HUES48 (cell line): ENCODE results near the gene GLIS2.
"Not testable (repeated sequence)": the region's sequence is repeated elsewhere in the genome, so short reads cannot be mapped to it uniquely, and the experiment has no call there.

ENCODE experiments used
- H3K27ac ChIP-seq: one replicate; pipeline ENCODE4 v1.7.0; 2013; ENCODE audit warnings: low read depth, low read length, inconsistent platforms
- H3K27me3 ChIP-seq: 2 replicates; pipeline ENCODE4 v1.6.1; 2013; ENCODE audit warnings: mild to moderate bottlenecking, low read length; ENCODE audit not compliant: control insufficient read depth, insufficient read depth
- H3K36me3 ChIP-seq: 2 replicates; pipeline ENCODE4 v1.6.1; 2013; ENCODE audit warnings: low read length; ENCODE audit not compliant: control insufficient read depth, insufficient read depth
- H3K4me1 ChIP-seq: 2 replicates; pipeline ENCODE4 v1.6.1; 2013; ENCODE audit warnings: mild to moderate bottlenecking, low read length; ENCODE audit not compliant: control insufficient read depth, insufficient read depth
- H3K4me3 ChIP-seq: 2 replicates; pipeline ENCODE4 v1.5.1; 2013; ENCODE audit warnings: mild to moderate bottlenecking, low read depth, low read length
- H3K9ac ChIP-seq: 2 replicates; pipeline ENCODE4 v1.6.1; 2013; ENCODE audit warnings: mild to moderate bottlenecking, low read depth, low read length, moderate library complexity
- H3K9me3 ChIP-seq: 2 replicates; pipeline ENCODE4 v1.6.1; 2013; ENCODE audit warnings: low read length; ENCODE audit not compliant: control insufficient read depth, insufficient read depth

GLIS2 gene

DNA sequence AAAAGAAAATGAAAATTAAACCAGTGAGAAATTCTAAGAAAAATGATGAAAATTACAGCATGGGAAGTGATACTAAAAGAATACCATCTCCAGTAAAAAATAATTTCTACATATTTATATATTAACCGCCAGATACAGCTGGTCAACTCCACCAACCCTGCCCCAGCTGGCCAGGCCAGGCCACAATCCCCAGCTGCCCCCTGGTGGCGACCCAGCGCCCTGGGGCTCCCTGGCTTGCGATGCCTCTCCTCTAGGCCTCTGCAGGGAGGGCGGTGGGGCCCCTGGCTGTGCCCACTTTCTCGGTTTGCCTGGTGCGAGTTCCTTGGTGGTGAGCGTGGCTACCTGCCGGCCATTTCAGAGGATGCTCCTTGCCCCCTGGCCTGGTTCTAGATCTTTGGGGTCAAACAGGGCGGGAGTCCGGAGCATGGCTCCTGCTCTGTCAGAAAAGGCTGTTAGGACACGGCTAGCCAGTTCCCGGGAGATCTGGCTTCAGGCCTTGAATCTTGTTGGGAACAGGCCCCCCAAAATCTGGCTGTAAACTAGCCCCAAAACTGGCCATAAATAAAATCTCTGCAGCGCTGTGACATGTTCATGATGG is 14.5 kb downstream of the GLIS2 start:
- Histone ChIP-seq H3K27me3 (no peaks in the 10 kb centered on the region), H3K36me3 (peaks cover 22% of the 10 kb centered on the region), H3K4me1 (peaks cover 7% of the 10 kb centered on the region), H3K9me3 (no peaks in the 10 kb centered on the region), H3K4me3 (no peak overlapping the region), H3K9ac (no peak overlapping the region), H3K27ac (no peak overlapping the region)

DNA sequence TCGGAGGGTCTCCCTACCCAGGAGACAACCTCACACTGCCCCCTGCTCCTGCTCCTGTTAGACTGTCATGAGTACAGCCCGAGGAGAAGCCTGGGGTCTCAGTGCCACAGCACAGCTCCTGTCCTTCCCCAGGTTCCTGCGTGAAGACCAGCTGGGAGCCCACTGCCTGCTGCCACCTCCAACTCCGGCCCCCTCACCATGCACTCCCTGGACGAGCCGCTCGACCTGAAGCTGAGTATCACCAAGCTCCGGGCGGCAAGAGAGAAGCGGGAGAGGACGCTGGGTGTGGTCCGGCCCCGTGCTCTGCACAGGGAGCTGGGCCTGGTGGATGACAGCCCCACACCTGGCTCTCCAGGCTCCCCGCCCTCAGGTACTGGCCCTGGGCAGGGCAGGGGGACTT is 16.2 kb downstream of the GLIS2 start:
- Histone ChIP-seq H3K9me3 (no peaks in the 10 kb centered on the region), H3K4me1 (peaks cover 7% of the 10 kb centered on the region), H3K27me3 (no peaks in the 10 kb centered on the region), H3K36me3 (peaks cover 36% of the 10 kb centered on the region), H3K9ac (no peak overlapping the region), H3K4me3 (no peak overlapping the region), H3K27ac (no peak overlapping the region)

DNA sequence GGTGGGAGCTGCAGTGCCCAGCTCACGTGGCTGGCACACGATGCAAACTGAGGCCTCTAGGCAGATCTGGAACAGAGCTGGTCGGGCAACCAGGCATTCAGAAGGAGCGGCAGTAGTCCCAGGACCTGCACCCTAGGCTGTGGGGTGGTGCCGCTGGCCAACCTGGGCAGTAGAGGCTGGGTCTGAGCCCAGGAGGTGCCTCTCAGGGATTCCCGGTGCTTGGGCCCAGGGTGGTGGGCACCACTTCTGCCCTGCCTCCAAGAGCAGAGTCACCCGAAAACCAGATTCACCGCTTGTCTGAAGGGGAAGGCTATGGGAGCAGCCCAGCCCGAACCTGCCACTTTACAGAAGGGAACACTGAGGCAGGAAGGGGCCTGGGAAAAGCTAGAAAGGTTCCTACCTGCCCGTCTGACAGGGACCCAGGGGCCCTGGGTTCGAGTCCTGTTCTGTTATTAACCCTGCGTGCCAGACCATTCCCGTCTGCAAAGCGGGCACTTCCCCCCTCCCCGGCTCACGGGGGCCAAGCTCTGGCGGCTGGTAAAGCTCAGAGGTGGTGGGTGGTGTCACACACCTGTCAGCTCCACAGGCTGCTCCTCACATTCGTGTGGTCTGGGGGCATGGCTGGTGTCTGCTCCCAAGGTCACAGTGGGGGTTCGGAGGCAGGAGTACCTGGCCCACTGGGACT is 16.9 kb downstream of the GLIS2 start:
- H3K4me3 ChIP-seq, result no peak overlapping the region
- no peaks in the 10 kb centered on the region for H3K27me3 ChIP-seq
- H3K36me3 ChIP-seq, result peaks cover 43% of the 10 kb centered on the region
- H3K9ac ChIP-seq, result no peak overlapping the region
- H3K4me1 ChIP-seq, result peaks cover 7% of the 10 kb centered on the region
- H3K9me3 ChIP-seq, result no peaks in the 10 kb centered on the region
- H3K27ac ChIP-seq, result no peak overlapping the region

DNA sequence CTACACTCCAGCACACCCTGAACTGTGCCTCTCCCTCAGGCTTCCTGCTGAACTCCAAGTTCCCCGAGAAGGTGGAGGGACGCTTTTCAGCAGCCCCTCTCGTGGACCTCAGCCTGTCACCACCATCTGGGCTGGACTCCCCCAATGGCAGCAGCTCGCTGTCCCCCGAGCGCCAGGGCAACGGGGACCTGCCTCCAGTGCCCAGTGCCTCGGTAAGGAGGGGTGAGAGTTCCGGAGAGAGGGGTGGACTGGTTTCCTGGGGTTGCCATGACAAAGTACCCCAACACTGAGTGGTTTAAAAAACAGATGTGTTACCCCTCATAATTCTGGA is 17.4 kb downstream of the GLIS2 start:
- Histone ChIP-seq H3K9me3 (no peaks in the 10 kb centered on the region), H3K9ac (no peak overlapping the region), H3K27me3 (no peaks in the 10 kb centered on the region), H3K4me3 (no peak overlapping the region), H3K4me1 (peaks cover 7% of the 10 kb centered on the region), H3K36me3 (peaks cover 44% of the 10 kb centered on the region), H3K27ac (no peak overlapping the region)

DNA sequence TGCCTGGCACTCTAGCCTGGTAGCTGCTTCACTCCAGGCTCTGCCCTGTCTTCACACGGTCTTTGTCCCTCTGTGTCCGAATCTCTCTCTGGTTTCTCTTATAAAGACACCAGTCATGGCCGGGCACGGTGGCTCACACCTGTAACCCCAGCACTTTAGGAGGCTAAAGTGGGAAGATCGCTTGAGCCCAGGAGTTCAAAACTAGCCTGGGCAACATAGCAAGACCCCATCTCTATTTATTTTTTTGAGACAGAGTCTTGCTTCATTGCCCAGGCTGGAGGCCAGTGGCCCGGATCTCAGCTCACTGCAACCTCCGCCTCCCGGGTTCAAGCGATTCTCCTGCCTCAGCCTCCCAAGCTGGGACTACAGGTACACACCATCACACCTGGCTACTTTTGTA is 17.8 kb downstream of the GLIS2 start:
- H3K4me1 ChIP-seq, H3K4me3 ChIP-seq, H3K9ac ChIP-seq, H3K27ac ChIP-seq, H3K27me3 ChIP-seq, H3K9me3 ChIP-seq: not testable (repeated sequence)
- H3K36me3 ChIP-seq, result peaks cover 45% of the 10 kb centered on the region

DNA sequence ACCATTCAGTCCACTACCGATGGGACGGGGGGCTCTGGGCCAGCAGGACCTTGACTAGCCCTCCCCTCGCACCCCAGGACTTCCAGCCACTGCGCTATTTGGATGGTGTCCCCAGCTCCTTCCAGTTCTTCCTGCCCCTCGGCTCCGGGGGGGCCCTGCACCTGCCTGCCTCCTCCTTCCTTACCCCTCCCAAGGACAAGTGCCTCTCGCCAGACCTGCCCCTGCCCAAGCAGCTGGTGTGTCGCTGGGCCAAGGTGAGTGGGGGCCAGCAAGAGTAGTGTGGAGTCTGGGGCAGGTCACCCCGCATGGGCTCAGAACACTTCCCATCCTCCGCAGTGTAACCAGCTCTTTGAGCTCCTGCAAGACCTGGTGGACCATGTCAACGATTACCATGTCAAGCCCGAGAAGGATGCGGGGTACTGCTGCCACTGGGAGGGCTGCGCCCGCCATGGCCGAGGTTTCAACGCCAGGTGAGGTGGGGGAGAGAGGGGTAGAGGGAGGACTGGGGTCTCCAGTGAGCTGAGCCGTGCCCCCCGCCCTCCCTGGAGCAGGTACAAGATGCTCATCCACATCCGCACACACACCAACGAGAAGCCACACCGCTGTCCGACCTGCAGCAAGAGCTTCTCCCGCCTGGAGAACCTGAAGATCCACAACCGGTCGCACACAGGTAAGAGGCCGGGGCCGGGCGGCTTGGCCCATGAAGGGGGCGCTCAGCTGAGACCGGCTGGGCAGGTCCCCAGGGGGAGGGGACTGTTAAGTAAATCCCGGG is 19.0 kb downstream of the GLIS2 start:
- Histone ChIP-seq H3K4me3 (no peak overlapping the region), H3K9ac (no peak overlapping the region), H3K4me1 (no peaks in the 10 kb centered on the region), H3K36me3 (peaks cover 57% of the 10 kb centered on the region), H3K27ac (no peak overlapping the region), H3K27me3 (no peaks in the 10 kb centered on the region), H3K9me3 (no peaks in the 10 kb centered on the region)

DNA sequence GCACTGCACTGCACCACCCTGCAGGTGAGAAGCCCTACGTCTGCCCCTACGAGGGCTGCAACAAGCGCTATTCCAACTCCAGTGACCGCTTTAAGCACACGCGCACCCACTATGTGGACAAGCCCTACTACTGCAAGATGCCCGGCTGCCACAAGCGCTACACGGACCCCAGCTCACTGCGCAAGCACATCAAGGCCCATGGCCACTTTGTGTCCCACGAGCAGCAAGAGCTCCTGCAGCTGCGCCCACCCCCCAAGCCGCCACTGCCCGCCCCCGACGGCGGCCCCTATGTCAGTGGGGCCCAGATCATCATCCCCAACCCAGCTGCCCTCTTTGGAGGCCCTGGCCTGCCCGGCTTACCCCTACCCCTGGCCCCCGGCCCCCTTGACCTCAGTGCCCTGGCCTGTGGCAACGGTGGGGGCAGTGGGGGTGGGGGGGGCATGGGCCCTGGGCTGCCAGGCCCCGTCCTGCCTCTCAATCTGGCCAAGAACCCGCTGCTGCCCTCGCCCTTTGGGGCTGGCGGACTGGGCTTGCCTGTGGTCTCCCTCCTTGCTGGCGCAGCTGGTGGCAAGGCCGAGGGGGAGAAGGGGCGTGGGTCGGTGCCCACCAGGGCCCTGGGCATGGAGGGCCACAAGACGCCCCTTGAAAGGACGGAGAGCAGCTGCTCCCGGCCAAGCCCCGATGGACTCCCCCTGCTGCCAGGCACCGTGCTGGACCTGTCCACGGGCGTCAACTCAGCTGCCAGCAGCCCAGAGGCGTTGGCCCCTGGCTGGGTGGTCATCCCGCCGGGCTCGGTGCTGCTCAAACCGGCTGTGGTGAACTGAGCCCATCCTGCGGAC is 21.1 kb downstream of the GLIS2 start:
- Histone ChIP-seq H3K27me3 (no peaks in the 10 kb centered on the region), H3K9ac (no peak overlapping the region), H3K4me1 (no peaks in the 10 kb centered on the region), H3K36me3 (peaks cover 75% of the 10 kb centered on the region), H3K9me3 (no peaks in the 10 kb centered on the region), H3K27ac (no peak overlapping the region), H3K4me3 (no peak overlapping the region)

DNA sequence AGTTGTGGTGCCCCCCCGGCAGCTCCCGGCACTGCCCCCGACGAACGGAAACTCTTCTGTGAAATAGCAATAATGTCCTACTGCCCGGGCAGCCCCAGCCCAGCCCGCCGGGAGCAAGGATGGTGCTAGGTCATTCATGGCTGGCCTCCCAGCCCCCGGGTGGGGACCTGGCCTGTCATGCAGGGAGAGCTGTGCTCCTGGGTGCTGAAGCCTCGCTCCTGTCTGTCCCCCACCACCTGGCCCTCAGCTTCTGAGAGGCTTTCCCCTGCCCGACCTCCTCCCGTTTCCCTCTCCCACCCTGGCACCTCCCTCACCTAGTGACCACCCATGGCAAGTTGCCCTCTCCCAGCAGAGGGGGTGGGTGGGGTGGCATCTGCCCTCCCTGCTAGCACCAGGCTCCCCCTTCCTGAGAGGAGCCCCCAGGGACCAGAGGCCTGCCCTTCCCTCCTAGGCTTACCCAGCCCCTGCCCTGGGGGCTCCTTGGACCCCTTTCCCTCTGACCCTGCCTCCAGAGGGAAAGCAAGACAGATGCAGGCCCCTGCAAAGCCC is 21.7 kb downstream of the GLIS2 start:
- Histone ChIP-seq H3K4me1 (no peaks in the 10 kb centered on the region), H3K27ac (no peak overlapping the region), H3K36me3 (peaks cover 74% of the 10 kb centered on the region), H3K9ac (no peak overlapping the region), H3K27me3 (no peaks in the 10 kb centered on the region), H3K4me3 (no peak overlapping the region), H3K9me3 (no peaks in the 10 kb centered on the region)

DNA sequence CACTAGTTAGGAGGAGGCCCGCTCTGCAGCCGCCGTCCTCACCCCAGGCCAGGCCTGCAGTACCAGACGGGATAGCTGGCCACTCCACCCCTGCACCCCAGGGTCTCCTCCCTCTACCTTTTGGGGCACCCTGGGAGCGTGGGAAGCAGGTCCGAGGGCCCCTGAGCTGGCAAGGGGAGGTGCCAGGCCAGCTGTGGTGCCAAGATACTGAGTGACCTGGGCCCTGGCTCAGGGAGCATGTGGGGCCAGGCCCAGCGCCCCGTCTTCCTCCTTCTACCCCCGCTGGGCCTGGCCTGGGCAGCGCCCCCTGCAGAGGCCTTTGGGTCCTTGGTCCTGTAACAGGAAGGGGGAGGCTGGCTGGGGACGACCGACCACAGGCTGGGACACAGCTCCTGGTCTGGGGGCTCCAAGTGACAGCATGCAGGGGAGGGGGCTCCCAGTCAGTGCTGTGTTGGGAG is 22.3 kb downstream of the GLIS2 start:
- no peaks in the 10 kb centered on the region for H3K9me3 ChIP-seq
- no peak overlapping the region for H3K9ac ChIP-seq
- H3K27ac ChIP-seq, result no peak overlapping the region
- H3K36me3 ChIP-seq, result peaks cover 69% of the 10 kb centered on the region
- no peaks in the 10 kb centered on the region for H3K4me1 ChIP-seq
- no peak overlapping the region for H3K4me3 ChIP-seq
- no peaks in the 10 kb centered on the region for H3K27me3 ChIP-seq

DNA sequence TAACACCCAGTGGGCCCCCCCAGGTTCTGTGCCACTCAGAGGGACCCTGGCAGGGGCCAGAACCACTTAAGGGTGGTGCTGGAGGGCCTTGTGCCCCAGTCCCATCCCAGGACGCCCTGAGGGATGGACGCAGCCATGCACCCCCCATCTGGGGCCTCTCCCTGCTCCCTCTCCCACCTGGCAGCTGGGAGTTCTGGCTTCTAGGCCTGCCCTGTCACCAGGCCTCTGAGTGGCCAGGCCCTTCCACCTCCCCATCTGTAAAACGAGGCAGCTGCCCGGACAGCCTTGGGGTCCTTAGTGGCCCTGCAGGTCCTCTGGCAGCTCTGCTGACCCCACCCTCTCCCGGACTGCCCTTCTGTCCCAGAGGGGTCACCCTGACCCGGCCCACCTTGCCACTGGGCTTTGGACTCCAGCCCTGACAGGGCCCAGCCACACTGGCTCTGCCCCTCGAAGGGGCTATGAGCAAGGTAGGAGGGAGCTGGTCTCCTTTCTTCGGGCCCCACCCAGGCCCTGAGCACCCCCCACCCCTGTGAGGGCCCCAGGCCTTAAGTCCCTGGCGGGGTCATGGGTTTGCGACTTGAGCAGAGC is 22.9 kb downstream of the GLIS2 start:
- Histone ChIP-seq H3K4me1 (no peaks in the 10 kb centered on the region), H3K36me3 (peaks cover 63% of the 10 kb centered on the region), H3K27ac (no peak overlapping the region), H3K9ac (no peak overlapping the region), H3K4me3 (no peak overlapping the region), H3K9me3 (no peaks in the 10 kb centered on the region), H3K27me3 (no peaks in the 10 kb centered on the region)
